Mesangial cell (primary cell): ENCODE measurements around the gene GAB3. TPM values are rescaled to one million over a fixed set of nuclear protein-coding genes. Genes with fewer than 3 reads are reported as not detected.

Experiments
- total RNA-seq: library from RNA; depleted of rRNA; stranded (reverse); fragments of >200 nt; gene quantifications from 2 replicates; pipeline ENCODE4 v1.2.3, GENCODE V29; 2015

GAB3 gene
- total RNA-seq = 0.38 and 1.1 TPM in 2 replicates

GRCh38 chrX:154750301-154751202, at the start of gene GAB3:
GAB3 (minus strand) TSS chrX:154751077; CDS start chrX:154751025, 52 bp downstream.

GRCh38 chrX:154762537-154763296, 11.8 kb upstream of the GAB3 start, which contains the start of gene DKC1:
DKC1 (plus strand) TSS chrX:154762864; CDS start chrX:154762966, 102 bp downstream.

GRCh38 chrX:154653413-154653812, 97.5 kb downstream of the GAB3 start, which contains the start of gene CTAG2:
CTAG2 (minus strand) TSS chrX:154653579; CDS start chrX:154653515, 64 bp downstream.

Other genes with a start within 250 kb of the GAB3 start
- 28.8 and 51.0 TPM in 2 replicates for gene FAM3A, start 234.8 kb downstream of the GAB3 start, total RNA-seq
- gene G6PD, start 204.2 kb downstream of the GAB3 start, total RNA-seq = 70.2 and 95.5 TPM in 2 replicates
- 15.5 and 17.6 TPM in 2 replicates for gene IKBKG, start 203.5 kb downstream of the GAB3 start, total RNA-seq
- not detected in 2 replicates for gene CTAG1A, start 165.9 kb downstream of the GAB3 start, total RNA-seq
- gene CTAG1B, start 131.8 kb downstream of the GAB3 start, total RNA-seq = not detected in 2 replicates
- 2.8 TPM in 1 of 2 replicates, not detected in the other for gene CTAG2, start 97.5 kb downstream of the GAB3 start, total RNA-seq
- 14.8 and 50.4 TPM in 2 replicates for gene DKC1, start 11.8 kb upstream of the GAB3 start, total RNA-seq
- 14.2 and 15.2 TPM in 2 replicates for gene MPP1, start 54.4 kb upstream of the GAB3 start, total RNA-seq
- not detected in 2 replicates for gene SMIM9, start 83.6 kb upstream of the GAB3 start, total RNA-seq
- gene F8A1, start 135.3 kb upstream of the GAB3 start, total RNA-seq = 3.9 and 16.6 TPM in 2 replicates